GM12873 (cell line): ENCODE data around the gene DDC.
A peak's percentile ranks its signal among the peaks of the same experiment; 100 is the strongest.

Experiments
- CTCF ChIP-seq: IDR thresholded peaks from 2 replicates; pipeline ENCODE4 v1.5.1; 2012; ENCODE audit warnings: low read depth, mild to moderate bottlenecking, moderate library complexity, low read length, control low read depth; ENCODE audit not compliant: insufficient read depth; ENCODE audit errors: missing control alignments

The DDC gene

GRCh38 chr7:50470250-50471163, 94.7 kb downstream of the DDC start:
- TF ChIP-seq CTCF = no peak

- no peak for TF ChIP-seq CTCF
These were observed 96.0 kb downstream of the DDC start for GRCh38 chr7:50469181-50469580.

- TF ChIP-seq CTCF = peak; percentile 92
These were observed 97.2 kb downstream of the DDC start for GRCh38 chr7:50467817-50468610.

GRCh38 chr7:50466815-50467585, 98.2 kb downstream of the DDC start:
- no peak for TF ChIP-seq CTCF

GRCh38 chr7:50463035-50463434, 102.2 kb downstream of the DDC start:
- TF ChIP-seq CTCF = no peak

- TF ChIP-seq CTCF = no peak
These were observed 102.8 kb downstream of the DDC start for GRCh38 chr7:50462361-50462760.
